Measurements from ENCODE around the gene EML3.
A peak's percentile ranks its signal among the peaks of the same experiment; 100 is the strongest.

Gene EML3

DNA sequence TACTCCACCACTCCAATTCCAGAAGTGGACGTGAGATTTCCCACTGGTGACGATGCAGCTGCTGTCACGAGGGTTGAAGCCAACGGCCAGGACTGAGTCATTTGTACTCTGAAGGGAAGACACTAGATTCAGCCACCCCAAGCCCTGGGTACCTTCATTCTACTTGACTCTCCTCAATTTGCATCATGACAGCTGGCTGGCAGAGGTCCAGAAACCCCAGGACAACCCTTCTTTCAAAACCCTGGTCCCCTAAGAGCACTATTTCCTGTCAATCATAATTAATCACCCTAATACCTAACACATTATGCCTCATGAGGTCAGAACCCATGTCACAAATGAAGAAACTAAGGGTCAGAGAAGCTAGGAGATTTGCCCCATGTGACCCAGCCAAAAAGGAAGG lies 4.9 kb downstream of the EML3 start:
- TF ChIP-seq, protein P1, sequence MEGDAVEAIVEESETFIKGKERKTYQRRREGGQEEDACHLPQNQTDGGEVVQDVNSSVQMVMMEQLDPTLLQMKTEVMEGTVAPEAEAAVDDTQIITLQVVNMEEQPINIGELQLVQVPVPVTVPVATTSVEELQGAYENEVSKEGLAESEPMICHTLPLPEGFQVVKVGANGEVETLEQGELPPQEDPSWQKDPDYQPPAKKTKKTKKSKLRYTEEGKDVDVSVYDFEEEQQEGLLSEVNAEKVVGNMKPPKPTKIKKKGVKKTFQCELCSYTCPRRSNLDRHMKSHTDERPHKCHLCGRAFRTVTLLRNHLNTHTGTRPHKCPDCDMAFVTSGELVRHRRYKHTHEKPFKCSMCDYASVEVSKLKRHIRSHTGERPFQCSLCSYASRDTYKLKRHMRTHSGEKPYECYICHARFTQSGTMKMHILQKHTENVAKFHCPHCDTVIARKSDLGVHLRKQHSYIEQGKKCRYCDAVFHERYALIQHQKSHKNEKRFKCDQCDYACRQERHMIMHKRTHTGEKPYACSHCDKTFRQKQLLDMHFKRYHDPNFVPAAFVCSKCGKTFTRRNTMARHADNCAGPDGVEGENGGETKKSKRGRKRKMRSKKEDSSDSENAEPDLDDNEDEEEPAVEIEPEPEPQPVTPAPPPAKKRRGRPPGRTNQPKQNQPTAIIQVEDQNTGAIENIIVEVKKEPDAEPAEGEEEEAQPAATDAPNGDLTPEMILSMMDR (IDR thresholded peaks at IDR 0.05; ENCODE audit: control insufficient read depth, extremely low read depth, insufficient read depth): no peak
- no peak overlapping the region for H3K4me3 ChIP-seq (ENCODE audit: low read depth, low read length)
- no peak for DNase-seq (ENCODE audit: low read depth)

DNA sequence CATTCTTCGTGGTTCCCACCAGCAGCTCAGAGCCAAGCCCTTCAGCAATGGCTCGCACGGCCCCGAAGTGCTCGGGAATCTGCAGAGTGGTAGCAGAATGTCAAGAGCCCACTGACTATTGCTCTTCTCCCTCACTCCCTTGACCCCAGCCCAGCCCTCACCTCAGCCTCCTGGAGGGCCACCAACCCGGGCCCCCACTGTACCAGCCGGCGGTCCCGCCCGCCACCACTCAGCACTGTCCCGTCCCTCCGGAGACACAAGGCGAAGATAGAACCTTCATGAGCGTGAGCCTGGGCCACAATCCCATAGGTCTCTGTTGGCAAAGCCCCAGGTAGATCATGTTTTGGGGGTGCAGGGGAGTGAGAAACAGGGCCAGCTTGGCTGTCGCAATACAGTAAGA lies 6.7 kb downstream of the EML3 start:
- no peak overlapping the region for H3K4me3 ChIP-seq (ENCODE audit: low read depth, low read length)
- DNase-seq (ENCODE audit: low read depth): no peak
- TF ChIP-seq, protein P1 (IDR thresholded peaks at IDR 0.05; ENCODE audit: control insufficient read depth, extremely low read depth, insufficient read depth): no peak

DNA sequence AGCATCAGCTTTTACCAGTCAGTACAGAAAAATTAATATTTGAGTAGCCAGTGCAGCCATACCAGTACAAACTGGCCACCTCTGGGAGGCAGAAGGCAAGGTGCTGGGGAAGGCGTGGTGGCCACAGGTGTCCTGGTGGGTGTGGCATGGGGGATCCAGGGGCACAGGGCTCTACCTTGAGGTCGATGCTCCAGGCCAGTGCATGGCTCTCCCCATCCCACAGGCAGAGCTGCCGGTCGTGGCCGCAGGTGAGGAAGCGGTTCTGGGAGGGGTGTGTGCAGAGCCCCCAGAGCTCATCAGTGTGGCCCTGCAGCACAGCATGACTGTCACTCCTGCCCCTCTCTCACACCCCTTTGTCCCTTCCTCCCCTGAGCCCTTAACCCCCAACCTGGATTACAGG lies 7.1 kb downstream of the EML3 start:
- DNase-seq (ENCODE audit: low read depth): no peak
- TF ChIP-seq, protein P1 (IDR thresholded peaks at IDR 0.05; ENCODE audit: control insufficient read depth, extremely low read depth, insufficient read depth): no peak
- no peak overlapping the region for H3K4me3 ChIP-seq (ENCODE audit: low read depth, low read length)

DNA sequence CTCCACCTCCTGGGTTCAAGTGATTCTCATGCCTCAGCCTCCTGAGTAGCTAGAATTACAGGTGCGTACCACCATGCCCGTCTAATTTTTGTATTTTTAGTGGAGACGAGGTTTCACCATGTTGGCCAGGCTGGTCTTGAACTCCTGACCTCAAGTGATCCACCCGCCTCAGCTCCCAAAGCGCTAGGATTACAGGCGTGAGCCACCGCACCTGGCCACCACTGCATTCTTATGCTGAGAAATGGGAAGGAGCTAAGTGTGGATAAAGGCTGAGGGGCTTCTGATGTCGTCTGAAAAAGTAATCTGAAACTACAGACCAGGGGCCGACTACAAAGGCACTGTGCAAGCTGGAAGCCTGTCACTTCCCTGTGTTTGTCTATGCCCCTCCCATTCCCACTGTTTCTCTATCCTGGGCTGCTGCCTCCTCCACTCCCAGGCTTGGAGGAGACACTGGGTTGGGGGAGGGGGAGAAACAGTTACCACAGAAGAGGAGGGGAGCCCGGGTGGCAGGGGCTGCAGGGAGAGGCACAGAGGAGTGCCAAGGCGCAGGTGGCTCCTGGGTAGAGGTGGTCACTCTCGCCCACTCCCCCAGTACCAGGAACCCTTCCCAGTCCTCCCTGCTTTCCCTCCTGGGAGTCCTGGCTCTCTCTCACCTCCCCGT lies 8.0 kb downstream of the EML3 start:
- DNase-seq (ENCODE audit: low read depth): no peak
- no peak overlapping the region for H3K4me3 ChIP-seq (ENCODE audit: low read depth, low read length)
- TF ChIP-seq, protein P1 (IDR thresholded peaks at IDR 0.05; ENCODE audit: control insufficient read depth, extremely low read depth, insufficient read depth): no peak

GRCh38 chr11:62603776-62604299 lies 8.7 kb downstream of the EML3 start:
- no peak for DNase-seq (ENCODE audit: low read depth)
- TF ChIP-seq, protein P1 (IDR thresholded peaks at IDR 0.05; ENCODE audit: control insufficient read depth, extremely low read depth, insufficient read depth): no peak
- no peak overlapping the region for H3K4me3 ChIP-seq (ENCODE audit: low read depth, low read length)

DNA sequence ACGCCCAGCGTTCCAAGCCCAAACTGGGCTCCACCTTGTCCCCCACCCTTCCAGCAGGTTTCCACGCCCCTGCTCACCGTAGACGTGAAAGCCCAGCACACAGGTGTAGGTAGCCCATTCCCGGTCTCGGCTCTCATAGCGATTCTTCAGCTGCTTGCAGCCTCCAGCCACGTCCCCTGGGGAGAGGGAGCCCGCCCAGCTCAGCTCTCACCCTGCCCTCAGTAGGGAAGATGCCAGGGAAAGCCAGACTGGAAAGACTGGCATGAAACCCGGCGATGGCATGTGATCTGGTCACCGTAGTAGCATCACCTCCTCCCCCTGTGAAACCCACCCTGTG lies 9.5 kb downstream of the EML3 start:
- no peak for DNase-seq (ENCODE audit: low read depth)
- peak overlapping the region; percentile 99 for H3K4me3 ChIP-seq (ENCODE audit: low read depth, low read length)
- TF ChIP-seq, protein P1 (IDR thresholded peaks at IDR 0.05; ENCODE audit: control insufficient read depth, extremely low read depth, insufficient read depth): no peak

Data from LNCaP clone FGC (cell line).